Choroid plexus epithelial cell (primary cell): ENCODE results near the gene ARHGAP40.
"Not testable (repeated sequence)": the region's sequence is repeated elsewhere in the genome, so short reads cannot be mapped to it uniquely, and the experiment has no call there.

Source experiments
- DNase-seq: peaks from one replicate; pipeline ENCODE4 v3.0.0-alpha.2; 2010; ENCODE audit warnings: low read depth
- H3K4me3 ChIP-seq: 2 replicates; pipeline ENCODE4 v1.5.1; 2011; ENCODE audit warnings: low read depth, mild to moderate bottlenecking, control low read depth, low read length, moderate library complexity
- TF ChIP-seq, protein P1 (sequence below): conservative IDR thresholded peaks from 2 replicates; pipeline ENCODE4 v1.5.1; 2011; ENCODE audit warnings: low read depth, mild to moderate bottlenecking, control low read depth, inconsistent platforms, low read length, moderate library complexity

Gene ARHGAP40

DNA sequence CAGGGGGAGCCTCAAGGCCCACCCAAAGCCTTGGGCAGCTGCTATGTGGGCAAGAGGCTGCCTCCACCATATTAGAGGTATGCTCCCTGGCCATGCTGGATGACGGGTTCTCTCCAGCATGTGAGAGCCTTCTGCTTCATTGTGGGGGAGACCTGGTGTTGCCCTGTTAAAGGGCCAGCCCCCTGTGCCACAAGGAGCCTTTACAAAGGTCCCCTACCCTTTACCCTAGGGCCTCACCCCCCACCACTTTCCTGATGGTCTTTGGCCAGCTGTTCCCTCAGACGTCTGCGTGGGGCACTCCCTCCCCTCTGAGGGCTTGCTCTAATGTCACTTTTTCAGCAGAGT lies 15.5 kb upstream of the ARHGAP40 start:
- TF ChIP-seq, protein P1, sequence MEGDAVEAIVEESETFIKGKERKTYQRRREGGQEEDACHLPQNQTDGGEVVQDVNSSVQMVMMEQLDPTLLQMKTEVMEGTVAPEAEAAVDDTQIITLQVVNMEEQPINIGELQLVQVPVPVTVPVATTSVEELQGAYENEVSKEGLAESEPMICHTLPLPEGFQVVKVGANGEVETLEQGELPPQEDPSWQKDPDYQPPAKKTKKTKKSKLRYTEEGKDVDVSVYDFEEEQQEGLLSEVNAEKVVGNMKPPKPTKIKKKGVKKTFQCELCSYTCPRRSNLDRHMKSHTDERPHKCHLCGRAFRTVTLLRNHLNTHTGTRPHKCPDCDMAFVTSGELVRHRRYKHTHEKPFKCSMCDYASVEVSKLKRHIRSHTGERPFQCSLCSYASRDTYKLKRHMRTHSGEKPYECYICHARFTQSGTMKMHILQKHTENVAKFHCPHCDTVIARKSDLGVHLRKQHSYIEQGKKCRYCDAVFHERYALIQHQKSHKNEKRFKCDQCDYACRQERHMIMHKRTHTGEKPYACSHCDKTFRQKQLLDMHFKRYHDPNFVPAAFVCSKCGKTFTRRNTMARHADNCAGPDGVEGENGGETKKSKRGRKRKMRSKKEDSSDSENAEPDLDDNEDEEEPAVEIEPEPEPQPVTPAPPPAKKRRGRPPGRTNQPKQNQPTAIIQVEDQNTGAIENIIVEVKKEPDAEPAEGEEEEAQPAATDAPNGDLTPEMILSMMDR, result no peak
- H3K4me3 ChIP-seq, result no peak overlapping the region
- DNase-seq, result no peak

DNA sequence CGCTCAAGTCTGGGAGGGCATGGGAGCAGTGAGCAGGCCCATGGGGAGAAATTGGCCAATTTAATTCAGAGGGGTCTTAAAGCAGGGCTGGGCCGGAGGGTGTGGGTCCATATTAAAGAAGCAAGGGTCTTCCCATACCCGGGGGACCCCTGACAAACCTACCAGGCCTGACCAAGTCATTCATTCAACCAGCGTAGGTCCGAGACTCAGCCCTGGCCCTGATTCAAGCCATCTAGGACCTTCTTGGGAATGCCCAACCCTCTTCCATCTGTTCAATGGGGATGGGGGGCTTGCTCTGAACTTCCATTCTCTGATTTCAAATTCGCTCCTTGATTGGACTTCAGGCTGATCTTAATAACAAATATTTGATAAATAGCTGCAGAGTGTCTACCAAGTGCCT lies 13.3 kb upstream of the ARHGAP40 start:
- H3K4me3 ChIP-seq, result no peak overlapping the region
- TF ChIP-seq, protein P1, result no peak
- no peak for DNase-seq

GRCh38 chr20:38589351-38589750 lies 12.3 kb upstream of the ARHGAP40 start:
- TF ChIP-seq, protein P1, result no peak
- DNase-seq, result no peak
- no peak overlapping the region for H3K4me3 ChIP-seq

GRCh38 chr20:38589967-38590675 lies 11.5 kb upstream of the ARHGAP40 start:
- H3K4me3 ChIP-seq, result no peak overlapping the region
- DNase-seq, result no peak
- TF ChIP-seq, protein P1, result no peak

GRCh38 chr20:38590676-38591473 lies 10.7 kb upstream of the ARHGAP40 start:
- H3K4me3 ChIP-seq, result no peak overlapping the region
- TF ChIP-seq, protein P1, result peak; percentile 19
- peak; percentile 67 for DNase-seq

DNA sequence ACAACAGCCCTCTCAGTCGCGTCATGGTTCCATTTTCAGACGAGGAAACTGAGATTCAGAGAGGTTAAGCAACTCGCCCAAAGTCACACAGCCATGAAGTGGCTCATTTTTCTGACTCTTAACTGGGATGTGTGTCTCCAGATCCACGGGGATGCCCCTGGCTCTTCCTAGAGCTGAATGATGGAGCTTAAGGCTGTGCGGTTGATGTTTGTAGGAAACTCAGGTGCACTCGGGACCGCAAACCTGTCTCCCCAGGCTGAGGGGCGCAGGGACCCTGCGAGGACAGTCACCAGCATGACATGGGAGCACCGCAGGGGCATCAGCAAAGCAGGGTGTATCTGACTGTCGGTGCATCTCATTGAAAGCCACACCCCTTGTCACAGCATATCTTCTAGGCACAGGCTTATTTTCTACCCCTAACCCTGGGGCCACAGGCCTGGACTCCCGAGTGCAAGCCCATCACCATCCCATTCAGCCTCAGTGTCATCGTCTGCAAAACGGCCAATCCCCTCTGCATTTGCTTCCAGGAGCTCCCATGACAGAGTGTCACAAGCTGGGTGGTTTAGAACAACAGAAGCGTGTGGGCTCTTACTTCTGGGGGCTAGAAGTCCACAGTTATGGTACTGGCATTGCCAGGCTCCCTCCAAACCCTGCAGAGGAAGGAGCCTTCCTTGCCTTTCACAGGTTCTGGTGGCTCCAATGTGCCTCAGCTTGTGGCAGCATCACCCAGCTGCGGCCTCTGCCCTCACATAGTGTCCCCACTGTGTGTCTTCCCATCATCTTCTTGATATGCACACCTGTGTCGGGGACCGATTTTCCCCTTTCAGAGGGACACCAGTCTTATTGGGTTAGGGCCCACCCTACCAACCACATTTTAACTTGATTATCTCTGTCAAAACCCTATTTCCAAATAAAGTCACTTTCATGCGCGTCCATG lies 9.9 kb upstream of the ARHGAP40 start:
- H3K4me3 ChIP-seq, result no peak overlapping the region
- no peak for DNase-seq
- TF ChIP-seq, protein P1, result no peak

DNA sequence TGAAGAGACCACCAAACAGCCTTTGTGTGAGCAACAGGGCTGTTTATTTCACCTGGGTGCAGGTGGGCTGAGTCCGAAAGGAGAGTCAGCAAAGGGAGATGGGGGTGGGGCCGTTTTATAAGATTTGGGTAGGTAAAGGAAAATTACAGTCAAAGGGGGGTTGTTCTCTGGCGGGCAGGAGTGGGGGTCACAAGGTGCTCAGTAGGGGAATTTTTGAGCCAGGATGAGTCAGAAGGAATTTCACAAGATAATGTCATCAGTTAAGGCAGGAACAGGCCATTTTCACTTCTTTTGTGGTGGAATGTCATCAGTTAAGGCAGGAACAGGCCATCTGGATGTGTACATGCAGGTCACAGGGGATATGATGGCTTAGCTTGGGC lies 9.2 kb upstream of the ARHGAP40 start:
- not testable (repeated sequence) for H3K4me3 ChIP-seq
- peak; percentile 56 for DNase-seq

- DNase-seq, H3K4me3 ChIP-seq: not testable (repeated sequence)
Observed at GRCh38 chr20:38594281-38594680, 7.3 kb upstream of the ARHGAP40 start.

GRCh38 chr20:38595886-38596285 lies 5.7 kb upstream of the ARHGAP40 start:
- DNase-seq, H3K4me3 ChIP-seq: not testable (repeated sequence)
